HG03196 (cell line): ENCODE results near the gene FOXL2.

Experiments
- ATAC-seq: cut with Tn5 transposase; IDR thresholded peaks from one replicate; pipeline ENCODE4 v1.9.1; 2021; ENCODE audit not compliant: unreplicated experiment

The FOXL2 gene

DNA sequence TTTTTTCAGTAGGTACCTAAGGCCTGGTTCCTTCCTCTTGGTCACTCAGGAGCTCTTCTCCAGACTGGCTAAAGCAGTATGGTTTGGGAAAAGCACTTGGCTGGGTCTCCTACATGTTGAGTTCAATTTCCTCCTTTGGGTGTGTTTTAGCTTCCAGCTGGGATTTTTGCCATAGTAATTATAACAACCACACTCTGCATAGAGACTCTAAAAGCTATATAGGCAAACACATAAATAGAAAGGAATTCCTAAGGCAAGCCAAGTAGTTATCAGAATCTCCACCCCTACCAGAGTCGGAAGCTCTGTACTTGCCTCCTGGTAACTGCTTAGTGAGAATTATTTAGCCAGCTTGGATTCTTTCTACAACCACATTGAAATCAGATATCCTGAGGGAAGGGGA lies 48.6 kb downstream of the FOXL2 start:
- ATAC-seq: no peak
